GM12878 (cell line): ENCODE data around the gene C14orf93. TPM values are rescaled to one million over a fixed set of nuclear protein-coding genes. Genes with fewer than 3 reads are reported as not detected.

Experiments used
- BHLHE40 ChIP-seq, 2 experiments: fragments of 450-650 bp in 1 of 2; IDR thresholded peaks; 2 replicates each; pipeline ENCODE4 v1.6.1; 2011 to 2017; ENCODE audit warnings: low read depth in 2 of 2, borderline replicate concordance in 1 of 2, improper control_type of control experiment in 1 of 2, low read length in 1 of 2, mild to moderate bottlenecking in 1 of 2
- CBX5 ChIP-seq: sonication (generic); IDR thresholded peaks from 2 replicates; pipeline ENCODE4 v1.6.1; 2016; ENCODE audit warnings: low read depth, moderate library complexity, mild to moderate bottlenecking, inconsistent platforms
- EGR1 ChIP-seq, 2 experiments: IDR thresholded peaks; 1 replicate in 1 of 2; 2 replicates in 1 of 2; pipeline ENCODE4 v1.6.1; 2011 to 2012; ENCODE audit warnings: low read depth in 2 of 2, low read length in 2 of 2, borderline replicate concordance in 1 of 2, mild to moderate bottlenecking in 1 of 2, moderate library complexity in 1 of 2
- EP300 ChIP-seq, 2 experiments: fragments of 150-350 bp in 1 of 2; IDR thresholded peaks; 2 replicates each; pipeline ENCODE4 v1.6.1; 2011 to 2012; ENCODE audit warnings: low read depth in 2 of 2, low read length in 2 of 2, borderline replicate concordance in 1 of 2, improper control_type of control experiment in 1 of 2, inconsistent platforms in 1 of 2; ENCODE audit not compliant: control insufficient read depth in 1 of 2
- FOXK2 ChIP-seq: fragments of 450-650 bp; IDR thresholded peaks from 2 replicates; pipeline ENCODE4 v1.6.1; 2017; ENCODE audit warnings: mild to moderate bottlenecking, moderate library complexity
- HDAC6 ChIP-seq: fragments of 200-600 bp; sonication (generic); IDR thresholded peaks from one replicate; pipeline ENCODE4 v1.8.0; 2017; ENCODE audit warnings: antibody characterized with exemption; ENCODE audit not compliant: unreplicated experiment
- HDGF ChIP-seq: fragments of 450-650 bp; IDR thresholded peaks from 2 replicates; pipeline ENCODE4 v1.6.1; 2016; ENCODE audit warnings: antibody characterized with exemption
- KLF5 ChIP-seq: fragments of 450-650 bp; IDR thresholded peaks from 2 replicates; pipeline ENCODE4 v1.6.1; 2014; ENCODE audit warnings: mild to moderate bottlenecking; ENCODE audit not compliant: partially characterized antibody
- NR2F1 ChIP-seq: fragments of 450-650 bp; conservative IDR thresholded peaks from 2 replicates; pipeline ENCODE4 v1.6.1; 2017; ENCODE audit warnings: mild to moderate bottlenecking
- RAD21 ChIP-seq: IDR thresholded peaks from 2 replicates; pipeline ENCODE4 v1.6.1; 2011; ENCODE audit warnings: mild to moderate bottlenecking, low read depth, low read length, moderate library complexity; ENCODE audit not compliant: insufficient read depth
- RB1 ChIP-seq: fragments of 450-650 bp; formaldehyde crosslinking; IDR thresholded peaks from 2 replicates; pipeline ENCODE4 v1.6.1; 2017; ENCODE audit warnings: mild to moderate bottlenecking, borderline replicate concordance
- RBBP5 ChIP-seq: fragments of 200-600 bp; sonication (generic); conservative IDR thresholded peaks from 2 replicates; pipeline ENCODE4 v1.6.1; 2016
- SMARCA5 ChIP-seq: fragments of 450-650 bp; IDR thresholded peaks from 2 replicates; pipeline ENCODE4 v1.6.1; 2017; ENCODE audit warnings: mild to moderate bottlenecking
- SP1 ChIP-seq: IDR thresholded peaks from one replicate; pipeline ENCODE4 v1.6.1; 2011; ENCODE audit warnings: low read depth, low read length
- TCF3 ChIP-seq: IDR thresholded peaks from 2 replicates; pipeline ENCODE4 v1.6.1; 2012; ENCODE audit warnings: low read depth, mild to moderate bottlenecking, low read length, borderline replicate concordance; ENCODE audit not compliant: insufficient read depth
- WRNIP1 ChIP-seq: IDR thresholded peaks from 2 replicates; pipeline ENCODE4 v1.6.1; 2011; ENCODE audit warnings: low read depth, low read length, improper control_type of control experiment, borderline replicate concordance
- YBX1 ChIP-seq: fragments of 450-650 bp; IDR thresholded peaks from 2 replicates; pipeline ENCODE4 v1.6.1; 2016; ENCODE audit warnings: antibody characterized with exemption
- YY1 ChIP-seq: IDR thresholded peaks from 2 replicates; pipeline ENCODE4 v1.6.1; 2011; ENCODE audit warnings: low read depth, mild to moderate bottlenecking, low read length
- polyA plus RNA-seq, 11 experiments: library from polyadenylated mRNA; depleted of rRNA in 4 of 11; unstranded in 6 of 11; stranded (reverse) in 5 of 11; fragments of >200 nt; fragmentation: Nextera tagmentation in 4 of 11; fragmentation: Illumina TruSeq in 1 of 11; extraction: Ambion mirVana in 4 of 11; extraction: Trizol in 1 of 11; gene quantifications; 1 replicate in 1 of 11; 2 replicates in 10 of 11; pipeline versions ENCODE4 v1.2.1 to v1.2.3, GENCODE V29; 2011 to 2016; ENCODE audit warnings: inconsistent platforms in 2 of 11, missing spikeins in 2 of 11, low read depth in 1 of 11
- total RNA-seq, 4 experiments: library from RNA; depleted of rRNA in 3 of 4; stranded (reverse); fragments of >200 nt in 3 of 4; fragmentation: Illumina TruSeq in 1 of 4; extraction: Trizol in 1 of 4; gene quantifications; 2 replicates each; pipeline versions ENCODE4 v1.2.1 to v1.2.3, GENCODE V29; 2013 to 2021
- TF ChIP-seq, protein P1 (sequence below): fragments of 450-650 bp; formaldehyde crosslinking; IDR thresholded peaks from 2 replicates; pipeline ENCODE4 v1.4.0; 2022; ENCODE audit warnings: mild to moderate bottlenecking, moderate library complexity
- TF ChIP-seq, protein P2 (sequence below): fragments of 450-650 bp; IDR thresholded peaks from 2 replicates; pipeline ENCODE4 v1.6.1; 2017; ENCODE audit warnings: mild to moderate bottlenecking, moderate library complexity
- TF ChIP-seq, protein P3 (sequence below): fragments of 450-650 bp; IDR thresholded peaks from 2 replicates; pipeline ENCODE4 v1.6.1; 2017; ENCODE audit warnings: antibody characterized with exemption, mild to moderate bottlenecking, moderate library complexity

Gene C14orf93
- total and polyA plus RNA-seq, 10 of the 15 experiments (the other 5 are each of a cell fraction or from before 2014, with no cell fraction given): 1.8 to 13.9 (median 10.2) TPM

DNA sequence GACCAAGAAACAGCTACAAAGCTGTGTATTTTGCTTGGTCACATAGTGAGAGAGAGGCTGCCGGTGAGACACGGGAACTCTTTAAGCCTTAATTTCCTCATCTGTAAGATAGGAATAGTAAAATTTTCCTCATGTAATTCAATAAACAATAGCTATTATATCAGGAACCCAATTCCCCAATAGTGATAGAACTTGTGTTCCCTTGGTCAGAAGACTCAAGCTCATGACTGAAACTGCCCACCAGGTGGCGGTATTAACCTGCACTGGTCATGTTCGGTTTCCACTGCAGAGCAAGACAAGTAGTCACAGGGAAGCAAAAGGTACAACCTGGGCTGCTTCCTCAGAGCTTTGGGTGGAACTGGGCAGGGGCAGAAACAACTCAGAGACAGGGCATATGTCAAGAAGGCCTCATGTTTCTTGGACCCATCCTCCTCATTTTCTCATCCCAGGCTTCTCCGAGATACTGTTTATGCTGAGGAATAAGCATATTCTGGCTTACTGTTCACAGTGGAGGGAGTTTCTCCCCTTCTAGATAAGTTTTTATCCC, 23.4 kb downstream of the C14orf93 start (continued):
- TF ChIP-seq YBX1: no peak
- peak; percentile 61; the same call in 1 of the 2 replicates for TF ChIP-seq WRNIP1
- TF ChIP-seq, protein P1, sequence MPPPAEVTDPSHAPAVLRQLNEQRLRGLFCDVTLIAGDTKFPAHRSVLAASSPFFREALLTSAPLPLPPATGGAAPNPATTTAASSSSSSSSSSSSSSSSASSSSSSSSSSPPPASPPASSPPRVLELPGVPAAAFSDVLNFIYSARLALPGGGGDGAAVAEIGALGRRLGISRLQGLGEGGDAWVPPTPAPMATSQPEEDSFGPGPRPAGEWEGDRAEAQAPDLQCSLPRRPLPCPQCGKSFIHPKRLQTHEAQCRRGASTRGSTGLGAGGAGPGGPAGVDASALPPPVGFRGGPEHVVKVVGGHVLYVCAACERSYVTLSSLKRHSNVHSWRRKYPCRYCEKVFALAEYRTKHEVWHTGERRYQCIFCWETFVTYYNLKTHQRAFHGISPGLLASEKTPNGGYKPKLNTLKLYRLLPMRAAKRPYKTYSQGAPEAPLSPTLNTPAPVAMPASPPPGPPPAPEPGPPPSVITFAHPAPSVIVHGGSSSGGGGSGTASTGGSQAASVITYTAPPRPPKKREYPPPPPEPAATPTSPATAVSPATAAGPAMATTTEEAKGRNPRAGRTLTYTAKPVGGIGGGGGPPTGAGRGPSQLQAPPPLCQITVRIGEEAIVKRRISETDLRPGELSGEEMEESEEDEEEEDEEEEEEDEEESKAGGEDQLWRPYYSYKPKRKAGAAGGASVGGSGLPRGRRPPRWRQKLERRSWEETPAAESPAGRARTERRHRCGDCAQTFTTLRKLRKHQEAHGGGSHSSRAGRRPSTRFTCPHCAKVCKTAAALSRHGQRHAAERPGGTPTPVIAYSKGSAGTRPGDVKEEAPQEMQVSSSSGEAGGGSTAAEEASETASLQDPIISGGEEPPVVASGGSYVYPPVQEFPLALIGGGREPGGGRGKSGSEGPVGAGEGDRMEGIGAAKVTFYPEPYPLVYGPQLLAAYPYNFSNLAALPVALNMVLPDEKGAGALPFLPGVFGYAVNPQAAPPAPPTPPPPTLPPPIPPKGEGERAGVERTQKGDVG (CRISPR knock-in tag): no peak
- no peak for TF ChIP-seq EP300 (IDR thresholded peaks at IDR 0.05; ENCODE audit: borderline replicate concordance in 1 of 2, control insufficient read depth in 1 of 2, low read depth in 2 of 2, low read length in 2 of 2)
- no peak for TF ChIP-seq FOXK2
- TF ChIP-seq BHLHE40 (IDR thresholded peaks at IDR 0.05; ENCODE audit: borderline replicate concordance in 1 of 2, low read depth in 2 of 2, low read length in 1 of 2): 0 out of 4 replicates have a peak, but pooled peaks have one; percentile 6 to 29
- TF ChIP-seq NR2F1: no peak
- TF ChIP-seq TCF3: no peak
- no peak for TF ChIP-seq CBX5
- peak; percentile 95 for TF ChIP-seq RAD21
- no peak for TF ChIP-seq RBBP5
- TF ChIP-seq EGR1 (IDR thresholded peaks at IDR 0.05; ENCODE audit: borderline replicate concordance in 1 of 2, low read depth in 2 of 2, low read length in 2 of 2): no peak
- no peak for TF ChIP-seq HDGF
- no peak for TF ChIP-seq KLF5
- TF ChIP-seq HDAC6: no peak
- TF ChIP-seq, protein P2, sequence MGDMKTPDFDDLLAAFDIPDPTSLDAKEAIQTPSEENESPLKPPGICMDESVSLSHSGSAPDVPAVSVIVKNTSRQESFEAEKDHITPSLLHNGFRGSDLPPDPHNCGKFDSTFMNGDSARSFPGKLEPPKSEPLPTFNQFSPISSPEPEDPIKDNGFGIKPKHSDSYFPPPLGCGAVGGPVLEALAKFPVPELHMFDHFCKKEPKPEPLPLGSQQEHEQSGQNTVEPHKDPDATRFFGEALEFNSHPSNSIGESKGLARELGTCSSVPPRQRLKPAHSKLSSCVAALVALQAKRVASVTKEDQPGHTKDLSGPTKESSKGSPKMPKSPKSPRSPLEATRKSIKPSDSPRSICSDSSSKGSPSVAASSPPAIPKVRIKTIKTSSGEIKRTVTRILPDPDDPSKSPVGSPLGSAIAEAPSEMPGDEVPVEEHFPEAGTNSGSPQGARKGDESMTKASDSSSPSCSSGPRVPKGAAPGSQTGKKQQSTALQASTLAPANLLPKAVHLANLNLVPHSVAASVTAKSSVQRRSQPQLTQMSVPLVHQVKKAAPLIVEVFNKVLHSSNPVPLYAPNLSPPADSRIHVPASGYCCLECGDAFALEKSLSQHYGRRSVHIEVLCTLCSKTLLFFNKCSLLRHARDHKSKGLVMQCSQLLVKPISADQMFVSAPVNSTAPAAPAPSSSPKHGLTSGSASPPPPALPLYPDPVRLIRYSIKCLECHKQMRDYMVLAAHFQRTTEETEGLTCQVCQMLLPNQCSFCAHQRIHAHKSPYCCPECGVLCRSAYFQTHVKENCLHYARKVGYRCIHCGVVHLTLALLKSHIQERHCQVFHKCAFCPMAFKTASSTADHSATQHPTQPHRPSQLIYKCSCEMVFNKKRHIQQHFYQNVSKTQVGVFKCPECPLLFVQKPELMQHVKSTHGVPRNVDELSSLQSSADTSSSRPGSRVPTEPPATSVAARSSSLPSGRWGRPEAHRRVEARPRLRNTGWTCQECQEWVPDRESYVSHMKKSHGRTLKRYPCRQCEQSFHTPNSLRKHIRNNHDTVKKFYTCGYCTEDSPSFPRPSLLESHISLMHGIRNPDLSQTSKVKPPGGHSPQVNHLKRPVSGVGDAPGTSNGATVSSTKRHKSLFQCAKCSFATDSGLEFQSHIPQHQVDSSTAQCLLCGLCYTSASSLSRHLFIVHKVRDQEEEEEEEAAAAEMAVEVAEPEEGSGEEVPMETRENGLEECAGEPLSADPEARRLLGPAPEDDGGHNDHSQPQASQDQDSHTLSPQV: no peak
- TF ChIP-seq SP1: no peak
- TF ChIP-seq, protein P3, sequence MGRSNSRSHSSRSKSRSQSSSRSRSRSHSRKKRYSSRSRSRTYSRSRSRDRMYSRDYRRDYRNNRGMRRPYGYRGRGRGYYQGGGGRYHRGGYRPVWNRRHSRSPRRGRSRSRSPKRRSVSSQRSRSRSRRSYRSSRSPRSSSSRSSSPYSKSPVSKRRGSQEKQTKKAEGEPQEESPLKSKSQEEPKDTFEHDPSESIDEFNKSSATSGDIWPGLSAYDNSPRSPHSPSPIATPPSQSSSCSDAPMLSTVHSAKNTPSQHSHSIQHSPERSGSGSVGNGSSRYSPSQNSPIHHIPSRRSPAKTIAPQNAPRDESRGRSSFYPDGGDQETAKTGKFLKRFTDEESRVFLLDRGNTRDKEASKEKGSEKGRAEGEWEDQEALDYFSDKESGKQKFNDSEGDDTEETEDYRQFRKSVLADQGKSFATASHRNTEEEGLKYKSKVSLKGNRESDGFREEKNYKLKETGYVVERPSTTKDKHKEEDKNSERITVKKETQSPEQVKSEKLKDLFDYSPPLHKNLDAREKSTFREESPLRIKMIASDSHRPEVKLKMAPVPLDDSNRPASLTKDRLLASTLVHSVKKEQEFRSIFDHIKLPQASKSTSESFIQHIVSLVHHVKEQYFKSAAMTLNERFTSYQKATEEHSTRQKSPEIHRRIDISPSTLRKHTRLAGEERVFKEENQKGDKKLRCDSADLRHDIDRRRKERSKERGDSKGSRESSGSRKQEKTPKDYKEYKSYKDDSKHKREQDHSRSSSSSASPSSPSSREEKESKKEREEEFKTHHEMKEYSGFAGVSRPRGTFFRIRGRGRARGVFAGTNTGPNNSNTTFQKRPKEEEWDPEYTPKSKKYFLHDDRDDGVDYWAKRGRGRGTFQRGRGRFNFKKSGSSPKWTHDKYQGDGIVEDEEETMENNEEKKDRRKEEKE: no peak
- TF ChIP-seq YY1: peak; percentile 67; the same call in 1 of the 2 replicates
- peak; percentile 69; the same call in 1 of the 2 replicates for TF ChIP-seq SMARCA5
- TF ChIP-seq RB1: no peak
